RWPE2 (cell line): ENCODE results near the gene SDF2L1.
"Not testable (repeated sequence)": the region's sequence is repeated elsewhere in the genome, so short reads cannot be mapped to it uniquely, and the experiment has no call there.

Source experiments
- ATAC-seq: fragments of 200-7000 bp; cut with Tn5 transposase; 3 replicates; pipeline ENCODE4 v1.9.1; 2021; ENCODE audit warnings: low read depth
- DNase-seq: peaks from one replicate; pipeline ENCODE4 v3.0.0-alpha.2; 2020; ENCODE audit warnings: low spot score
- H3K27ac ChIP-seq: fragments of 450-650 bp; 2 replicates; pipeline ENCODE4 v1.5.1; 2017; ENCODE audit warnings: mild to moderate bottlenecking; ENCODE audit not compliant: poor library complexity, severe bottlenecking
- H3K27me3 ChIP-seq: fragments of 250-450 bp; sonication (Bioruptor Pico); 2 replicates; pipeline ENCODE4 v1.5.1; 2021; ENCODE audit warnings: mild to moderate bottlenecking, moderate library complexity; ENCODE audit not compliant: insufficient read depth, poor library complexity, severe bottlenecking
- H3K36me3 ChIP-seq: fragments of 250-450 bp; sonication (Bioruptor Pico); 2 replicates; pipeline ENCODE4 v1.5.1; 2020; ENCODE audit warnings: low read depth, mild to moderate bottlenecking, moderate library complexity
- H3K4me1 ChIP-seq: fragments of 250-450 bp; sonication (Bioruptor Pico); 2 replicates; pipeline ENCODE4 v1.5.1; 2021; ENCODE audit warnings: mild to moderate bottlenecking, moderate library complexity; ENCODE audit not compliant: insufficient read depth, poor library complexity, severe bottlenecking
- H3K4me3 ChIP-seq: fragments of 250-450 bp; sonication (Bioruptor Pico); 2 replicates; pipeline ENCODE4 v1.5.1; 2021; ENCODE audit warnings: mild to moderate bottlenecking, moderate library complexity; ENCODE audit not compliant: severe bottlenecking
- H3K9me3 ChIP-seq: fragments of 250-450 bp; sonication (Bioruptor Pico); 2 replicates; pipeline ENCODE4 v1.5.1; 2021; ENCODE audit warnings: mild to moderate bottlenecking, moderate library complexity; ENCODE audit not compliant: severe bottlenecking
- TF ChIP-seq, protein P1 (sequence below): fragments of 450-650 bp; IDR thresholded peaks from one replicate; pipeline ENCODE4 v1.5.1; 2017; ENCODE audit warnings: mild to moderate bottlenecking, moderate library complexity; ENCODE audit not compliant: poor library complexity, severe bottlenecking

The SDF2L1 gene

GRCh38 chr22:21606775-21607174 is 35.3 kb upstream of the SDF2L1 start:
- Histone ChIP-seq H3K27me3 (no peaks in the 10 kb centered on the region), H3K9me3 (no peaks in the 10 kb centered on the region), H3K36me3 (peaks cover 38% of the 10 kb centered on the region), H3K4me1 (no peaks in the 10 kb centered on the region), H3K4me3 (no peak overlapping the region), H3K27ac (no peak overlapping the region)
- DNase-seq (no peak), ATAC-seq (no peak)
- TF ChIP-seq, protein P1, sequence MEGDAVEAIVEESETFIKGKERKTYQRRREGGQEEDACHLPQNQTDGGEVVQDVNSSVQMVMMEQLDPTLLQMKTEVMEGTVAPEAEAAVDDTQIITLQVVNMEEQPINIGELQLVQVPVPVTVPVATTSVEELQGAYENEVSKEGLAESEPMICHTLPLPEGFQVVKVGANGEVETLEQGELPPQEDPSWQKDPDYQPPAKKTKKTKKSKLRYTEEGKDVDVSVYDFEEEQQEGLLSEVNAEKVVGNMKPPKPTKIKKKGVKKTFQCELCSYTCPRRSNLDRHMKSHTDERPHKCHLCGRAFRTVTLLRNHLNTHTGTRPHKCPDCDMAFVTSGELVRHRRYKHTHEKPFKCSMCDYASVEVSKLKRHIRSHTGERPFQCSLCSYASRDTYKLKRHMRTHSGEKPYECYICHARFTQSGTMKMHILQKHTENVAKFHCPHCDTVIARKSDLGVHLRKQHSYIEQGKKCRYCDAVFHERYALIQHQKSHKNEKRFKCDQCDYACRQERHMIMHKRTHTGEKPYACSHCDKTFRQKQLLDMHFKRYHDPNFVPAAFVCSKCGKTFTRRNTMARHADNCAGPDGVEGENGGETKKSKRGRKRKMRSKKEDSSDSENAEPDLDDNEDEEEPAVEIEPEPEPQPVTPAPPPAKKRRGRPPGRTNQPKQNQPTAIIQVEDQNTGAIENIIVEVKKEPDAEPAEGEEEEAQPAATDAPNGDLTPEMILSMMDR = no peak

GRCh38 chr22:21609556-21610157 is 32.4 kb upstream of the SDF2L1 start:
- H3K36me3 ChIP-seq = peaks cover 52% of the 10 kb centered on the region
- H3K9me3 ChIP-seq, H3K27ac ChIP-seq, H3K4me1 ChIP-seq, DNase-seq, H3K27me3 ChIP-seq, ATAC-seq, H3K4me3 ChIP-seq: not testable (repeated sequence)

- H3K4me1 ChIP-seq = no peaks in the 10 kb centered on the region
- H3K27ac ChIP-seq = no peak overlapping the region
- peaks cover 63% of the 10 kb centered on the region for H3K36me3 ChIP-seq
- H3K4me3 ChIP-seq = no peak overlapping the region
- no peaks in the 10 kb centered on the region for H3K9me3 ChIP-seq
- ATAC-seq (no peak), DNase-seq (no peak)
- TF ChIP-seq, protein P1 = no peak
- no peaks in the 10 kb centered on the region for H3K27me3 ChIP-seq
Observed at GRCh38 chr22:21611210-21611977, 30.7 kb upstream of the SDF2L1 start.

GRCh38 chr22:21612858-21613257 is 29.2 kb upstream of the SDF2L1 start:
- no peaks in the 10 kb centered on the region for H3K9me3 ChIP-seq
- no peaks in the 10 kb centered on the region for H3K27me3 ChIP-seq
- TF ChIP-seq, protein P1 = no peak
- H3K4me3 ChIP-seq = no peak overlapping the region
- ATAC-seq (peak; percentile 41; the same call in 1 of the 3 replicates), DNase-seq (no peak)
- no peak overlapping the region for H3K27ac ChIP-seq
- H3K4me1 ChIP-seq = no peaks in the 10 kb centered on the region
- peaks cover 59% of the 10 kb centered on the region for H3K36me3 ChIP-seq

- H3K27me3 ChIP-seq = no peaks in the 10 kb centered on the region
- H3K4me3 ChIP-seq = no peak overlapping the region
- DNase-seq (no peak), ATAC-seq (no peak)
- peaks cover 59% of the 10 kb centered on the region for H3K36me3 ChIP-seq
- H3K4me1 ChIP-seq = no peaks in the 10 kb centered on the region
- no peak overlapping the region for H3K27ac ChIP-seq
- no peaks in the 10 kb centered on the region for H3K9me3 ChIP-seq
- TF ChIP-seq, protein P1 = no peak
Observed at GRCh38 chr22:21613553-21614233, 28.4 kb upstream of the SDF2L1 start.
